Peyer's patch (tissue), 4 donors: ENCODE results near the gene CREM.

Experiments used
- POLR2A ChIP-seq, 2 donors: fragments of 450-650 bp; IDR thresholded peaks; one replicate each; pipeline ENCODE4 v1.5.1; 2017; ENCODE audit warnings: antibody characterized with exemption in 2 of 2, mild to moderate bottlenecking in 2 of 2, moderate library complexity in 2 of 2
- TF ChIP-seq, protein P1 (sequence below), 6 experiments: fragments of 450-650 bp in 4 of 6; fragments of 200-600 bp in 2 of 6; sonication (generic) in 1 of 6; IDR thresholded peaks; one replicate each; pipeline ENCODE4 v1.5.1; 2017 to 2019; ENCODE audit warnings: antibody characterized with exemption in 6 of 6, mild to moderate bottlenecking in 3 of 6, moderate library complexity in 1 of 6

DNA sequence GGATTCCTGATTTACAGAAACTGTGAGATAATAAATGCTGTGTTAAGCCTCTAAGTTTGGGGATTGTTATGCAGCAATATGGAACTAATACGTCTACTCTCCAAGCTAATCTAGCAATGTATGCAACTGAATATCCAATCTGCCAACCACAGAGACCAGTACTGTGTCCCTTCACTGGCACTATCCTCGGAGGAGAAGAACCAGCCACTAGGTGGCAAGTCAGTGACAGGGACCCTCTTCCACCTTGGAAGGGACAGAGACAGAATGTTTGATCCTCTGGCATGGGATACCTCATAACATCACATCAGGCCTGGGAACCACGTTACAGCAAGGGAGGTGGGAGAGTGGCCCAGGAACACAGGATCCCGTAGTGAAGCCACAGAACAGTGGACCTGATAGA is 96.4 kb downstream of the CREM start:
- TF ChIP-seq, protein P1, sequence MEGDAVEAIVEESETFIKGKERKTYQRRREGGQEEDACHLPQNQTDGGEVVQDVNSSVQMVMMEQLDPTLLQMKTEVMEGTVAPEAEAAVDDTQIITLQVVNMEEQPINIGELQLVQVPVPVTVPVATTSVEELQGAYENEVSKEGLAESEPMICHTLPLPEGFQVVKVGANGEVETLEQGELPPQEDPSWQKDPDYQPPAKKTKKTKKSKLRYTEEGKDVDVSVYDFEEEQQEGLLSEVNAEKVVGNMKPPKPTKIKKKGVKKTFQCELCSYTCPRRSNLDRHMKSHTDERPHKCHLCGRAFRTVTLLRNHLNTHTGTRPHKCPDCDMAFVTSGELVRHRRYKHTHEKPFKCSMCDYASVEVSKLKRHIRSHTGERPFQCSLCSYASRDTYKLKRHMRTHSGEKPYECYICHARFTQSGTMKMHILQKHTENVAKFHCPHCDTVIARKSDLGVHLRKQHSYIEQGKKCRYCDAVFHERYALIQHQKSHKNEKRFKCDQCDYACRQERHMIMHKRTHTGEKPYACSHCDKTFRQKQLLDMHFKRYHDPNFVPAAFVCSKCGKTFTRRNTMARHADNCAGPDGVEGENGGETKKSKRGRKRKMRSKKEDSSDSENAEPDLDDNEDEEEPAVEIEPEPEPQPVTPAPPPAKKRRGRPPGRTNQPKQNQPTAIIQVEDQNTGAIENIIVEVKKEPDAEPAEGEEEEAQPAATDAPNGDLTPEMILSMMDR (IDR thresholded peaks at IDR 0.05) = no peak
- no peak for TF ChIP-seq POLR2A (IDR thresholded peaks at IDR 0.05)
